IPS-15b (cell line): ENCODE measurements around the gene ZMYND11.
"Not testable (repeated sequence)": the region's sequence is repeated elsewhere in the genome, so short reads cannot be mapped to it uniquely, and the experiment has no call there.

Experiments
- H3K27me3 ChIP-seq: one replicate; pipeline ENCODE4 v1.6.1; 2013; ENCODE audit warnings: low read length; ENCODE audit not compliant: control insufficient read depth, insufficient read depth
- H3K36me3 ChIP-seq: one replicate; pipeline ENCODE4 v1.6.1; 2013; ENCODE audit warnings: low read length; ENCODE audit not compliant: control insufficient read depth, insufficient read depth
- H3K4me1 ChIP-seq: one replicate; pipeline ENCODE4 v1.6.1; 2013; ENCODE audit warnings: mild to moderate bottlenecking, low read length; ENCODE audit not compliant: control insufficient read depth, insufficient read depth
- H3K4me3 ChIP-seq: one replicate; pipeline ENCODE4 v1.5.1; 2013; ENCODE audit warnings: low read depth, low read length
- H3K9ac ChIP-seq: one replicate; pipeline ENCODE4 v1.6.1; 2013; ENCODE audit warnings: low read depth, mild to moderate bottlenecking, low read length
- H3K9me3 ChIP-seq: one replicate; pipeline ENCODE4 v1.6.1; 2013; ENCODE audit warnings: mild to moderate bottlenecking, low read length; ENCODE audit not compliant: control insufficient read depth, insufficient read depth

Gene ZMYND11

GRCh38 chr10:182441-183201 is 47.4 kb downstream of the ZMYND11 start:
- Histone ChIP-seq H3K9ac (no peak overlapping the region), H3K4me1 (no peaks in the 10 kb centered on the region), H3K4me3 (no peak overlapping the region), H3K27me3 (no peaks in the 10 kb centered on the region), H3K9me3 (no peaks in the 10 kb centered on the region), H3K36me3 (no peaks in the 10 kb centered on the region)

GRCh38 chr10:184174-184573 is 48.9 kb downstream of the ZMYND11 start:
- Histone ChIP-seq H3K4me3 (no peak overlapping the region), H3K36me3 (no peaks in the 10 kb centered on the region), H3K9ac (no peak overlapping the region), H3K4me1 (no peaks in the 10 kb centered on the region), H3K9me3 (no peaks in the 10 kb centered on the region), H3K27me3 (no peaks in the 10 kb centered on the region)

GRCh38 chr10:184911-185310 is 49.7 kb downstream of the ZMYND11 start:
- H3K36me3 ChIP-seq: no peaks in the 10 kb centered on the region

GRCh38 chr10:185571-185970 is 50.3 kb downstream of the ZMYND11 start:
- H3K4me1 ChIP-seq, H3K27me3 ChIP-seq, H3K9ac ChIP-seq, H3K4me3 ChIP-seq, H3K9me3 ChIP-seq, H3K36me3 ChIP-seq: not testable (repeated sequence)

More at GRCh38 chr10:184911-185310, 49.7 kb downstream of the ZMYND11 start:
- no peaks in the 10 kb centered on the region for H3K9me3 ChIP-seq
- H3K27me3 ChIP-seq: no peaks in the 10 kb centered on the region
- no peaks in the 10 kb centered on the region for H3K4me1 ChIP-seq
- H3K4me3 ChIP-seq: no peak overlapping the region
- no peak overlapping the region for H3K9ac ChIP-seq

GRCh38 chr10:186911-187310 is 51.7 kb downstream of the ZMYND11 start:
- Histone ChIP-seq H3K36me3 (no peaks in the 10 kb centered on the region), H3K27me3 (no peaks in the 10 kb centered on the region), H3K4me3 (no peak overlapping the region), H3K9ac (no peak overlapping the region), H3K9me3 (no peaks in the 10 kb centered on the region), H3K4me1 (peaks cover under 1% of the 10 kb centered on the region)

- no peaks in the 10 kb centered on the region for H3K9me3 ChIP-seq
- no peaks in the 10 kb centered on the region for H3K27me3 ChIP-seq
- peaks cover 4% of the 10 kb centered on the region for H3K4me1 ChIP-seq
- no peak overlapping the region for H3K9ac ChIP-seq
- no peak overlapping the region for H3K4me3 ChIP-seq
- no peaks in the 10 kb centered on the region for H3K36me3 ChIP-seq
Observed at GRCh38 chr10:188546-188945, 53.3 kb downstream of the ZMYND11 start.

GRCh38 chr10:190216-190615 is 55.0 kb downstream of the ZMYND11 start:
- H3K9me3 ChIP-seq: no peaks in the 10 kb centered on the region
- no peak overlapping the region for H3K4me3 ChIP-seq
- H3K4me1 ChIP-seq: peaks cover 4% of the 10 kb centered on the region
- H3K27me3 ChIP-seq: no peaks in the 10 kb centered on the region
- no peaks in the 10 kb centered on the region for H3K36me3 ChIP-seq
- H3K9ac ChIP-seq: no peak overlapping the region

GRCh38 chr10:191703-192518 is 56.7 kb downstream of the ZMYND11 start:
- H3K9ac ChIP-seq: no peak overlapping the region
- H3K4me3 ChIP-seq: no peak overlapping the region
- no peaks in the 10 kb centered on the region for H3K27me3 ChIP-seq
- no peaks in the 10 kb centered on the region for H3K36me3 ChIP-seq
- peaks cover 4% of the 10 kb centered on the region for H3K4me1 ChIP-seq
- no peaks in the 10 kb centered on the region for H3K9me3 ChIP-seq

- Histone ChIP-seq H3K9ac (no peak overlapping the region), H3K4me1 (peaks cover 4% of the 10 kb centered on the region), H3K4me3 (no peak overlapping the region), H3K27me3 (no peaks in the 10 kb centered on the region), H3K9me3 (no peaks in the 10 kb centered on the region), H3K36me3 (no peaks in the 10 kb centered on the region)
Observed at GRCh38 chr10:194281-194680, 59.0 kb downstream of the ZMYND11 start.

- H3K36me3 ChIP-seq: no peaks in the 10 kb centered on the region
- no peaks in the 10 kb centered on the region for H3K4me1 ChIP-seq
- no peaks in the 10 kb centered on the region for H3K27me3 ChIP-seq
- H3K9me3 ChIP-seq: no peaks in the 10 kb centered on the region
- no peak overlapping the region for H3K9ac ChIP-seq
- no peak overlapping the region for H3K4me3 ChIP-seq
Observed at GRCh38 chr10:200405-200804, 65.2 kb downstream of the ZMYND11 start.

- Histone ChIP-seq H3K36me3 (no peaks in the 10 kb centered on the region), H3K9ac (no peak overlapping the region), H3K9me3 (no peaks in the 10 kb centered on the region), H3K27me3 (no peaks in the 10 kb centered on the region), H3K4me1 (no peaks in the 10 kb centered on the region), H3K4me3 (no peak overlapping the region)
Observed at GRCh38 chr10:201328-201771, 66.1 kb downstream of the ZMYND11 start.

GRCh38 chr10:208616-209015 is 73.4 kb downstream of the ZMYND11 start:
- no peaks in the 10 kb centered on the region for H3K4me1 ChIP-seq
- H3K9me3 ChIP-seq: no peaks in the 10 kb centered on the region
- no peak overlapping the region for H3K9ac ChIP-seq
- no peaks in the 10 kb centered on the region for H3K36me3 ChIP-seq
- H3K27me3 ChIP-seq: no peaks in the 10 kb centered on the region
- H3K4me3 ChIP-seq: no peak overlapping the region
